IMR-90 (cell line): ENCODE measurements around the gene COL27A1. TPM values are rescaled to one million over a fixed set of nuclear protein-coding genes. Genes with fewer than 3 reads are reported as not detected.

Experiments used
- ATAC-seq: fragments of 200-7000 bp; cut with Tn5 transposase; 2 replicates; pipeline ENCODE4 v1.9.1; 2020; ENCODE audit warnings: low read depth, mild to moderate bottlenecking, moderate library complexity
- BruUV-seq: library from RNA; stranded (reverse); fragments of 400-500 nt; replicated peaks from 2 replicates; lab custom pipeline; 2021; lab: Mats Ljungman, UMichigan
- CTCF ChIA-PET: fragments of 300-600 bp; formaldehyde crosslinking; extraction: SDS; loops from one replicate; lab custom pipeline; 2021; ENCODE audit warnings: antibody characterized with exemption; lab: Yijun Ruan, JAX
- POLR2A ChIA-PET: fragments of 300-600 bp; sonication (Branson Sonifier 250); formaldehyde crosslinking; loops from one replicate; lab custom pipeline; 2022; ENCODE audit warnings: antibody characterized with exemption; ENCODE audit not compliant: unreplicated experiment; lab: Charles Lee
- DNase-seq: peaks from one replicate; pipeline ENCODE4 v3.0.0; 2013
- H2AFZ ChIP-seq: replicated peaks from 2 replicates; pipeline ENCODE3; 2013; ENCODE audit warnings: low read length, mild to moderate bottlenecking; ENCODE audit not compliant: poor library complexity
- H2AK5ac ChIP-seq: 2 replicates; pipeline ENCODE4 v1.6.1; 2013; ENCODE audit warnings: low read depth, low read length, inconsistent platforms
- H2AK9ac ChIP-seq: replicated peaks from 2 replicates; pipeline ENCODE3; 2013; ENCODE audit warnings: mild to moderate bottlenecking, low read depth, low read length, moderate library complexity; ENCODE audit not compliant: poor library complexity
- H2BK120ac ChIP-seq: 2 replicates; pipeline ENCODE4 v1.6.1; 2013; ENCODE audit warnings: low read depth, low read length, inconsistent platforms
- H2BK15ac ChIP-seq: 3 replicates; pipeline ENCODE4 v1.6.1; 2013; ENCODE audit warnings: low read depth, low read length, inconsistent platforms
- H2BK20ac ChIP-seq: 2 replicates; pipeline ENCODE4 v1.6.1; 2013; ENCODE audit warnings: low read depth, mild to moderate bottlenecking, inconsistent platforms, low read length, moderate library complexity
- H2BK5ac ChIP-seq: 2 replicates; pipeline ENCODE4 v1.6.1; 2013; ENCODE audit warnings: mild to moderate bottlenecking, low read depth, low read length, inconsistent platforms; ENCODE audit not compliant: poor library complexity, severe bottlenecking
- H3K14ac ChIP-seq: replicated peaks from 2 replicates; pipeline ENCODE4 v1.6.1; 2013; ENCODE audit warnings: low read depth, low read length, inconsistent platforms
- H3K18ac ChIP-seq: 2 replicates; pipeline ENCODE4 v1.6.1; 2013; ENCODE audit warnings: low read depth, low read length, control low read depth
- H3K23ac ChIP-seq: 2 replicates; pipeline ENCODE4 v1.6.1; 2013; ENCODE audit warnings: low read depth, low read length, inconsistent platforms
- H3K27ac ChIP-seq: 2 replicates; pipeline ENCODE4 v1.5.1; 2013; ENCODE audit warnings: mild to moderate bottlenecking, control low read depth, low read length; ENCODE audit not compliant: insufficient read depth
- H3K27me3 ChIP-seq: 2 replicates; pipeline ENCODE4 v1.6.1; 2013; ENCODE audit warnings: low read length; ENCODE audit not compliant: control insufficient read depth, insufficient read depth
- H3K36me3 ChIP-seq: 2 replicates; pipeline ENCODE4 v1.6.1; 2013; ENCODE audit warnings: low read length, mixed read lengths; ENCODE audit not compliant: control insufficient read depth, insufficient read depth
- H3K4ac ChIP-seq: 2 replicates; pipeline ENCODE4 v1.6.1; 2013; ENCODE audit warnings: low read depth, low read length, inconsistent platforms
- H3K4me1 ChIP-seq: 2 replicates; pipeline ENCODE4 v1.6.1; 2013; ENCODE audit warnings: low read length, mixed read lengths; ENCODE audit not compliant: control insufficient read depth, insufficient read depth
- H3K4me2 ChIP-seq: 2 replicates; pipeline ENCODE4 v1.6.1; 2013; ENCODE audit warnings: low read depth, mild to moderate bottlenecking, control low read depth, low read length, moderate library complexity
- H3K4me3 ChIP-seq: 2 replicates; pipeline ENCODE4 v1.5.1; 2013; ENCODE audit warnings: low read depth, mild to moderate bottlenecking, control low read depth, low read length, moderate library complexity; ENCODE audit not compliant: insufficient read depth
- H3K56ac ChIP-seq: 2 replicates; pipeline ENCODE4 v1.6.1; 2013; ENCODE audit warnings: low read length, inconsistent platforms; ENCODE audit not compliant: insufficient read depth; ENCODE audit errors: extremely low read depth
- H3K79me1 ChIP-seq, 2 experiments: 2 replicates each; pipeline ENCODE4 v1.6.1; 2013; ENCODE audit warnings: low read length in 2 of 2, inconsistent platforms in 1 of 2, low read depth in 1 of 2
- H3K9ac ChIP-seq: 2 replicates; pipeline ENCODE4 v1.6.1; 2013; ENCODE audit warnings: low read depth, low read length, control low read depth
- H3K9me1 ChIP-seq: 2 replicates; pipeline ENCODE4 v1.6.1; 2013; ENCODE audit warnings: low read length, inconsistent platforms; ENCODE audit not compliant: insufficient read depth
- H3K9me3 ChIP-seq: 2 replicates; pipeline ENCODE4 v1.6.1; 2013; ENCODE audit warnings: low read length; ENCODE audit not compliant: control insufficient read depth, insufficient read depth
- H4K20me1 ChIP-seq: 2 replicates; pipeline ENCODE4 v1.6.1; 2013; ENCODE audit warnings: low read length, inconsistent platforms; ENCODE audit not compliant: insufficient read depth
- H4K5ac ChIP-seq: 2 replicates; pipeline ENCODE4 v1.6.1; 2013; ENCODE audit warnings: mild to moderate bottlenecking, low read depth, low read length, control low read depth
- H4K8ac ChIP-seq, 2 experiments: 2 replicates each; pipeline ENCODE4 v1.6.1; 2013; ENCODE audit warnings: low read depth in 2 of 2, low read length in 2 of 2, control low read depth in 1 of 2, inconsistent platforms in 1 of 2
- H4K91ac ChIP-seq: 2 replicates; pipeline ENCODE4 v1.6.1; 2013; ENCODE audit warnings: low read depth, low read length, inconsistent platforms; ENCODE audit not compliant: insufficient read depth
- BHLHE40 ChIP-seq: fragments of 150-350 bp; IDR thresholded peaks from 2 replicates; pipeline ENCODE4 v1.6.1; 2016; ENCODE audit warnings: mild to moderate bottlenecking, low read depth, low read length
- CEBPB ChIP-seq: IDR thresholded peaks from 2 replicates; pipeline ENCODE4 v1.6.1; 2012; ENCODE audit warnings: low read depth, low read length, improper control_type of control experiment
- CHD1 ChIP-seq: IDR thresholded peaks from 2 replicates; pipeline ENCODE4 v1.6.1; 2012; ENCODE audit warnings: low read depth, low read length, improper control_type of control experiment
- CTCF ChIP-seq: conservative IDR thresholded peaks from 2 replicates; pipeline ENCODE4 v1.5.1; 2012; ENCODE audit warnings: mild to moderate bottlenecking, low read depth, low read length, improper control_type of control experiment
- ELK1 ChIP-seq: fragments of 150-350 bp; IDR thresholded peaks from 2 replicates; pipeline ENCODE4 v1.6.1; 2016; ENCODE audit warnings: low read depth, mild to moderate bottlenecking, low read length, moderate library complexity, borderline replicate concordance
- FOS ChIP-seq: fragments of 150-350 bp; IDR thresholded peaks from 2 replicates; pipeline ENCODE4 v1.6.1; 2016; ENCODE audit warnings: low read depth, low read length
- MAFK ChIP-seq: IDR thresholded peaks from 2 replicates; pipeline ENCODE4 v1.6.1; 2012; ENCODE audit warnings: low read depth, low read length, improper control_type of control experiment
- MAZ ChIP-seq: IDR thresholded peaks from 2 replicates; pipeline ENCODE4 v1.6.1; 2012; ENCODE audit warnings: low read depth, mild to moderate bottlenecking, low read length, improper control_type of control experiment, moderate library complexity, borderline replicate concordance
- NFE2L2 ChIP-seq: fragments of 150-350 bp; IDR thresholded peaks from 2 replicates; pipeline ENCODE4 v1.6.1; 2016; ENCODE audit warnings: low read depth, mild to moderate bottlenecking, low read length
- POLR2A ChIP-seq: IDR thresholded peaks from 2 replicates; pipeline ENCODE4 v1.6.1; 2012; ENCODE audit warnings: mild to moderate bottlenecking, low read depth, low read length
- RAD21 ChIP-seq: IDR thresholded peaks from 2 replicates; pipeline ENCODE4 v1.6.1; 2012; ENCODE audit warnings: low read length, improper control_type of control experiment
- RCOR1 ChIP-seq: IDR thresholded peaks from 2 replicates; pipeline ENCODE4 v1.6.1; 2012; ENCODE audit warnings: mild to moderate bottlenecking, low read length, improper control_type of control experiment; ENCODE audit not compliant: insufficient replicate concordance
- RFX5 ChIP-seq: IDR thresholded peaks from 2 replicates; pipeline ENCODE4 v1.8.0; 2012; ENCODE audit warnings: low read depth, mild to moderate bottlenecking, low read length, moderate library complexity
- SMC3 ChIP-seq: fragments of 150-350 bp; IDR thresholded peaks from 2 replicates; pipeline ENCODE4 v1.6.1; 2016; ENCODE audit warnings: low read depth, mild to moderate bottlenecking, antibody characterized with exemption, low read length, moderate library complexity
- USF2 ChIP-seq: fragments of 150-350 bp; IDR thresholded peaks from 2 replicates; pipeline ENCODE4 v1.6.1; 2017; ENCODE audit warnings: mild to moderate bottlenecking, antibody characterized with exemption, low read length, low read depth
- WGBS, 2 experiments: methylation state at CpG; one replicate each; pipeline versions ENCODE4 v1.1.5 to v1.1.7; 2013; ENCODE audit warnings: missing lambda C conversion rate in 2 of 2; ENCODE audit not compliant: insufficient read length in 1 of 2; ENCODE audit errors: extremely low coverage in 2 of 2; 5-methylcytosine and 5-hydroxymethylcytosine counted together
- dilution Hi-C: fragments of 300-500 bp; cut with HindIII; formaldehyde crosslinking; loops from one replicate; pipeline ENCODE4 v1.14.3; 2018; ENCODE audit warnings: low sequenced_read_pairs; ENCODE audit not compliant: unreplicated experiment
- in situ Hi-C: fragments of 300-500 bp; cut with MboI; formaldehyde crosslinking; loops from 3 replicates; pipeline ENCODE4 v1.14.3; 2019; ENCODE audit warnings: low sequenced_read_pairs, inconsistent platforms, mixed read lengths
- intact Hi-C: fragments of 100-400 bp; cut with micrococcal nuclease; formaldehyde crosslinking; loops from 2 replicates; pipeline ENCODE4 v1.10.0; 2022
- polyA plus RNA-seq, 3 experiments: library from polyadenylated mRNA; depleted of rRNA; stranded (reverse); fragments of >200 nt; gene quantifications; 2 replicates each; pipeline ENCODE4 v1.2.3, GENCODE V29; 2012; ENCODE audit warnings: low replicate concordance in 1 of 3
- total RNA-seq: library from RNA; depleted of rRNA; stranded (reverse); fragments of >200 nt; gene quantifications from 2 replicates; pipeline ENCODE4 v1.2.3, GENCODE V29; 2012

COL27A1 gene
- total and polyA plus RNA-seq, 2 of the 4 experiments (the other 2 are of a cell fraction): 3.2 to 18.3 TPM

GRCh38 chr9:114299286-114300152 is 144.2 kb downstream of the COL27A1 start:
- Histone ChIP-seq H3K27ac (no peak overlapping the region), H4K5ac (no peak overlapping the region), H2AK5ac (no peak overlapping the region), H3K14ac (no peak overlapping the region), H3K23ac (no peak overlapping the region), H3K9me3 (no peaks in the 10 kb centered on the region), H2AFZ (no peak overlapping the region), H4K20me1 (no peaks in the 10 kb centered on the region), H2BK15ac (no peak overlapping the region), H3K18ac (no peak overlapping the region), H4K91ac (no peak overlapping the region), H3K56ac (no peak overlapping the region), H2AK9ac (no peak overlapping the region), H3K4me3 (no peak overlapping the region), H3K4me2 (no peak overlapping the region), H3K4me1 (no peaks in the 10 kb centered on the region), H3K27me3 (no peaks in the 10 kb centered on the region), H3K9me1 (no peaks in the 10 kb centered on the region), H3K79me1 (no peaks in the 10 kb centered on the region), H3K4ac (no peak overlapping the region), H3K9ac (no peak overlapping the region), H2BK120ac (no peak overlapping the region), H3K36me3 (peaks cover 20% of the 10 kb centered on the region), H2BK5ac (no peak overlapping the region), H2BK20ac (no peak overlapping the region), H4K8ac (no peak overlapping the region)
- dilution Hi-C loops (no loop called here), intact Hi-C loops (loop anchor here (10.0 kb wide), 1 partner anchor 615 kb away; no protein-coding TSS in a partner anchor), in situ Hi-C loops (no loop called here)
- WGBS, 2 experiments: 93% methylated on average over 11 of the region's 15 CpGs; no CpG with 5 or more reads in 1 of the 2 experiments
- POLR2A ChIA-PET: no interaction called here
- CTCF ChIA-PET: interaction anchor here (1.0 kb wide), 1 partner anchor 200 kb away, joined by 3 read pairs; no protein-coding TSS in a partner anchor
- ATAC-seq (no peak), DNase-seq (no peak)
- BruUV-seq: no TSS peak
- TF ChIP-seq MAZ (no peak), POLR2A (no peak), SMC3 (no peak), NFE2L2 (no peak), MAFK (no peak), CEBPB (no peak), CHD1 (no peak), RAD21 (no peak), RFX5 (no peak), RCOR1 (no peak), USF2 (no peak), FOS (no peak), BHLHE40 (no peak), CTCF (no peak), ELK1 (no peak)
